K562 (cell line): Measurements from ENCODE around the gene P3H4. TPM values are rescaled to one million over a fixed set of nuclear protein-coding genes. Genes with fewer than 3 reads are reported as not detected.
A peak's percentile ranks its signal among the peaks of the same experiment; 100 is the strongest.

Experiments used
- ATF7 ChIP-seq: fragments of 450-650 bp; IDR thresholded peaks from 2 replicates; pipeline ENCODE4 v1.7.1; 2014; ENCODE audit warnings: mild to moderate bottlenecking, moderate library complexity
- BCL6 ChIP-seq: fragments of 250-450 bp; sonication (Bioruptor Pico); IDR thresholded peaks from 2 replicates; pipeline ENCODE4 v1.4.0; 2020
- CREB1 ChIP-seq, 2 experiments: sonication (generic) in 1 of 2; formaldehyde crosslinking in 1 of 2; IDR thresholded peaks; 2 replicates each; pipeline versions ENCODE4 v1.6.1 to v1.8.0; 2012 to 2022; ENCODE audit warnings: inconsistent platforms in 1 of 2, mild to moderate bottlenecking in 1 of 2, missing genetic modification reagents in 1 of 2, moderate library complexity in 1 of 2
- CSDE1 ChIP-seq, 2 experiments: fragments of 450-650 bp; IDR thresholded peaks; 2 replicates each; pipeline ENCODE4 v1.6.1; 2016; ENCODE audit warnings: mild to moderate bottlenecking in 1 of 2
- HEY1 ChIP-seq: fragments of 250-450 bp; sonication (Bioruptor Pico); IDR thresholded peaks from 2 replicates; pipeline ENCODE4 v1.5.0; 2020; ENCODE audit warnings: mild to moderate bottlenecking, moderate library complexity, borderline replicate concordance
- KHSRP ChIP-seq: fragments of 450-650 bp; IDR thresholded peaks from 2 replicates; pipeline ENCODE4 v1.6.1; 2017
- NCOA2 ChIP-seq, 2 experiments: fragments of 450-650 bp; IDR thresholded peaks; 2 replicates each; pipeline ENCODE4 v1.6.1; 2018; ENCODE audit warnings: mild to moderate bottlenecking in 2 of 2, moderate library complexity in 1 of 2; ENCODE audit not compliant: partially characterized antibody in 2 of 2
- RBM22 ChIP-seq: fragments of 200-400 bp; formaldehyde crosslinking; IDR thresholded peaks from 2 replicates; pipeline ENCODE4 v1.6.1; 2018; ENCODE audit warnings: low read length, low read depth; ENCODE audit not compliant: poor library complexity, severe bottlenecking
- TBL1XR1 ChIP-seq, 2 experiments: IDR thresholded peaks; 2 replicates each; pipeline ENCODE4 v1.6.1; 2012; ENCODE audit warnings: improper control_type of control experiment in 2 of 2, low read length in 2 of 2, mild to moderate bottlenecking in 1 of 2
- ZNF121 ChIP-seq: sonication (generic); formaldehyde crosslinking; conservative IDR thresholded peaks from 2 replicates; pipeline ENCODE4 v1.8.0; 2022; ENCODE audit warnings: missing genetic modification reagents
- ZNF124 ChIP-seq: sonication (generic); formaldehyde crosslinking; IDR thresholded peaks from 2 replicates; pipeline ENCODE4 v1.8.1; 2022; ENCODE audit warnings: missing genetic modification reagents
- ZNF197 ChIP-seq: fragments of 200-800 bp; sonication (Bioruptor generic); IDR thresholded peaks from 2 replicates; pipeline ENCODE4 v1.6.1; 2016; ENCODE audit warnings: low read depth, missing genetic modification characterization, missing compliant biosample characterization
- ZNF274 ChIP-seq: IDR thresholded peaks from 2 replicates; pipeline ENCODE4 v1.6.1; 2011; ENCODE audit warnings: low read depth, mild to moderate bottlenecking, low read length, moderate library complexity, borderline replicate concordance
- ZNF764 ChIP-seq: fragments of 250-450 bp; sonication (Bioruptor Pico); IDR thresholded peaks from 2 replicates; pipeline ENCODE4 v1.4.0; 2020; ENCODE audit warnings: low read depth, mild to moderate bottlenecking, moderate library complexity
- polyA plus RNA-seq, 8 experiments: library from polyadenylated mRNA; depleted of rRNA in 4 of 8; stranded (reverse) in 5 of 8; unstranded in 3 of 8; fragments of >200 nt; fragmentation: Nextera tagmentation in 2 of 8; fragmentation: Illumina TruSeq in 1 of 8; extraction: Ambion mirVana in 2 of 8; extraction: Trizol in 1 of 8; gene quantifications; 2 replicates each; pipeline versions ENCODE4 v1.2.1 to v1.2.3, GENCODE V29; 2011 to 2014; ENCODE audit warnings: inconsistent platforms in 1 of 8, missing spikeins in 1 of 8
- total RNA-seq, 7 experiments: library from RNA; depleted of rRNA in 6 of 7; stranded (reverse); fragments of >200 nt in 6 of 7; fragmentation: Illumina TruSeq in 2 of 7; extraction: Trizol in 2 of 7; gene quantifications; 2 replicates each; pipeline versions ENCODE4 v1.2.1 to v1.2.3, GENCODE V29; 2011 to 2021; ENCODE audit warnings: low replicate concordance in 1 of 7
- TF ChIP-seq, protein P1 (sequence below): sonication (generic); formaldehyde crosslinking; IDR thresholded peaks from 2 replicates; pipeline ENCODE4 v1.8.0; 2022; ENCODE audit warnings: mild to moderate bottlenecking, missing genetic modification reagents
- TF ChIP-seq, protein P2 (sequence below): fragments of 250-450 bp; sonication (Bioruptor Pico); IDR thresholded peaks from 2 replicates; pipeline ENCODE4 v1.4.0; 2020; ENCODE audit warnings: mild to moderate bottlenecking, moderate library complexity, borderline replicate concordance
- TF ChIP-seq, protein P3 (sequence below), 2 experiments: fragments of 450-650 bp; IDR thresholded peaks; 2 replicates each; pipeline ENCODE4 v1.6.1; 2018; ENCODE audit warnings: mild to moderate bottlenecking in 2 of 2, low read depth in 1 of 2; ENCODE audit not compliant: partially characterized antibody in 2 of 2
- TF ChIP-seq, protein P4 (sequence below): sonication (generic); formaldehyde crosslinking; IDR thresholded peaks from 2 replicates; pipeline ENCODE4 v1.8.1; 2023; ENCODE audit warnings: mild to moderate bottlenecking, missing genetic modification reagents, moderate library complexity

Gene P3H4
- total and polyA plus RNA-seq, 9 of the 15 experiments (the other 6 are each of a cell fraction or from before 2014, with no cell fraction given), result 0.10 to 3.7 (median 1.0) TPM

DNA sequence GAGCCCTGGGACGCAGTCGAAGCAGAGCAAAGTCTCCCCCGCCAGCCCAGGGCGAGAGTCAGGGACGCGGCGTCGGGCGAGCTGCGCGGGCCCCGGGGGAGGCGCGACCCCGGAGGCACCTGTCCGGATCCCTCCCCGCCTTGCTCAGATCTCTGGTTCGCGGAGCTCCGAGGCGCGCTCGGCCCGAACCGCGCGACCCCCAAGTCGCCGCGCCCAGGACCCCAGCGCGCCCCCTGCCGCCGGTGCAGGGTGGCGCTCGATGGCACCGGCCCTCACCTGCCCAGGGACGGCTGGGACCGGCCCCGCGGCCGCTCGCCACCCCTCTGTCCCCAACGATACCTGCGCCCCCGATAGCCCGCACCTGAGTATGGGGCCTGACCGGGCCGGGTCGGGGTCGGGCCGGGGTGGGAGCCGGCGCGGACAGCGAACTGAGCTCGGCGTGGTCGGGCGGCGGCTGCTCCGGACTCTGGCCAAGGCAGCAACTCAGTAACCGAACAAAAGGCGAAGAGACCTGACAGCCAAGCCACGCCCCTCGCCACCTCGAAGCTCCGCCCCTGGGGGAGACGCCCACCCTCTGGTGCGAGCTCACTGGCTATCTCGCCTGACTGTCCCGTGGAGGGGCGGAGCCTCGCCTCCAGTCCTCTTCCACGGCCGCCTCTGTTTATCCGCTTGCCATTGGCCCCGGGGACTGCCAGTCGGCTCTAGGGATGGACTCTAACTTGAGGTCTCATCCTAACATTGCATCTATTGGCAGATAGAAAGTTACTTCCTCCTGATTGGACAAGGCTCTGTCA lies 25.3 kb downstream of the P3H4 start, which contains the start of gene JUP (continued):
- TF ChIP-seq TBL1XR1 (IDR thresholded peaks at IDR 0.05; ENCODE audit: low read length in 2 of 2) (no peak), CREB1 (IDR thresholded peaks at IDR 0.05) (0 out of 2 replicates have a peak, but pooled peaks have one; percentile 43), CREB1 (CRISPR knock-in tag; IDR thresholded peaks at IDR 0.05) (peak; percentile 50; the same call in 1 of the 2 replicates), KHSRP (no peak), ZNF121 (CRISPR knock-in tag) (peak; percentile 86), ATF7 (peak; percentile 73), ZNF764 (CRISPR knock-in tag) (no peak), BCL6 (CRISPR knock-in tag) (no peak), ZNF124 (CRISPR knock-in tag) (no peak), RBM22 (peak; percentile 66), ZNF274 (no peak), NCOA2 (IDR thresholded peaks at IDR 0.05; ENCODE audit: partially characterized antibody in 2 of 2) (no peak), CSDE1 (IDR thresholded peaks at IDR 0.05) (no peak), HEY1 (CRISPR knock-in tag) (no peak), ZNF197 (CRISPR knock-in tag) (no peak)
- TF ChIP-seq, protein P1, sequence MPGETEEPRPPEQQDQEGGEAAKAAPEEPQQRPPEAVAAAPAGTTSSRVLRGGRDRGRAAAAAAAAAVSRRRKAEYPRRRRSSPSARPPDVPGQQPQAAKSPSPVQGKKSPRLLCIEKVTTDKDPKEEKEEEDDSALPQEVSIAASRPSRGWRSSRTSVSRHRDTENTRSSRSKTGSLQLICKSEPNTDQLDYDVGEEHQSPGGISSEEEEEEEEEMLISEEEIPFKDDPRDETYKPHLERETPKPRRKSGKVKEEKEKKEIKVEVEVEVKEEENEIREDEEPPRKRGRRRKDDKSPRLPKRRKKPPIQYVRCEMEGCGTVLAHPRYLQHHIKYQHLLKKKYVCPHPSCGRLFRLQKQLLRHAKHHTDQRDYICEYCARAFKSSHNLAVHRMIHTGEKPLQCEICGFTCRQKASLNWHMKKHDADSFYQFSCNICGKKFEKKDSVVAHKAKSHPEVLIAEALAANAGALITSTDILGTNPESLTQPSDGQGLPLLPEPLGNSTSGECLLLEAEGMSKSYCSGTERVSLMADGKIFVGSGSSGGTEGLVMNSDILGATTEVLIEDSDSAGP (CRISPR knock-in tag), result no peak
- TF ChIP-seq, protein P2, sequence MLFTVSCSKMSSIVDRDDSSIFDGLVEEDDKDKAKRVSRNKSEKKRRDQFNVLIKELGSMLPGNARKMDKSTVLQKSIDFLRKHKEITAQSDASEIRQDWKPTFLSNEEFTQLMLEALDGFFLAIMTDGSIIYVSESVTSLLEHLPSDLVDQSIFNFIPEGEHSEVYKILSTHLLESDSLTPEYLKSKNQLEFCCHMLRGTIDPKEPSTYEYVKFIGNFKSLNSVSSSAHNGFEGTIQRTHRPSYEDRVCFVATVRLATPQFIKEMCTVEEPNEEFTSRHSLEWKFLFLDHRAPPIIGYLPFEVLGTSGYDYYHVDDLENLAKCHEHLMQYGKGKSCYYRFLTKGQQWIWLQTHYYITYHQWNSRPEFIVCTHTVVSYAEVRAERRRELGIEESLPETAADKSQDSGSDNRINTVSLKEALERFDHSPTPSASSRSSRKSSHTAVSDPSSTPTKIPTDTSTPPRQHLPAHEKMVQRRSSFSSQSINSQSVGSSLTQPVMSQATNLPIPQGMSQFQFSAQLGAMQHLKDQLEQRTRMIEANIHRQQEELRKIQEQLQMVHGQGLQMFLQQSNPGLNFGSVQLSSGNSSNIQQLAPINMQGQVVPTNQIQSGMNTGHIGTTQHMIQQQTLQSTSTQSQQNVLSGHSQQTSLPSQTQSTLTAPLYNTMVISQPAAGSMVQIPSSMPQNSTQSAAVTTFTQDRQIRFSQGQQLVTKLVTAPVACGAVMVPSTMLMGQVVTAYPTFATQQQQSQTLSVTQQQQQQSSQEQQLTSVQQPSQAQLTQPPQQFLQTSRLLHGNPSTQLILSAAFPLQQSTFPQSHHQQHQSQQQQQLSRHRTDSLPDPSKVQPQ (CRISPR knock-in tag), result no peak
- TF ChIP-seq, protein P3, sequence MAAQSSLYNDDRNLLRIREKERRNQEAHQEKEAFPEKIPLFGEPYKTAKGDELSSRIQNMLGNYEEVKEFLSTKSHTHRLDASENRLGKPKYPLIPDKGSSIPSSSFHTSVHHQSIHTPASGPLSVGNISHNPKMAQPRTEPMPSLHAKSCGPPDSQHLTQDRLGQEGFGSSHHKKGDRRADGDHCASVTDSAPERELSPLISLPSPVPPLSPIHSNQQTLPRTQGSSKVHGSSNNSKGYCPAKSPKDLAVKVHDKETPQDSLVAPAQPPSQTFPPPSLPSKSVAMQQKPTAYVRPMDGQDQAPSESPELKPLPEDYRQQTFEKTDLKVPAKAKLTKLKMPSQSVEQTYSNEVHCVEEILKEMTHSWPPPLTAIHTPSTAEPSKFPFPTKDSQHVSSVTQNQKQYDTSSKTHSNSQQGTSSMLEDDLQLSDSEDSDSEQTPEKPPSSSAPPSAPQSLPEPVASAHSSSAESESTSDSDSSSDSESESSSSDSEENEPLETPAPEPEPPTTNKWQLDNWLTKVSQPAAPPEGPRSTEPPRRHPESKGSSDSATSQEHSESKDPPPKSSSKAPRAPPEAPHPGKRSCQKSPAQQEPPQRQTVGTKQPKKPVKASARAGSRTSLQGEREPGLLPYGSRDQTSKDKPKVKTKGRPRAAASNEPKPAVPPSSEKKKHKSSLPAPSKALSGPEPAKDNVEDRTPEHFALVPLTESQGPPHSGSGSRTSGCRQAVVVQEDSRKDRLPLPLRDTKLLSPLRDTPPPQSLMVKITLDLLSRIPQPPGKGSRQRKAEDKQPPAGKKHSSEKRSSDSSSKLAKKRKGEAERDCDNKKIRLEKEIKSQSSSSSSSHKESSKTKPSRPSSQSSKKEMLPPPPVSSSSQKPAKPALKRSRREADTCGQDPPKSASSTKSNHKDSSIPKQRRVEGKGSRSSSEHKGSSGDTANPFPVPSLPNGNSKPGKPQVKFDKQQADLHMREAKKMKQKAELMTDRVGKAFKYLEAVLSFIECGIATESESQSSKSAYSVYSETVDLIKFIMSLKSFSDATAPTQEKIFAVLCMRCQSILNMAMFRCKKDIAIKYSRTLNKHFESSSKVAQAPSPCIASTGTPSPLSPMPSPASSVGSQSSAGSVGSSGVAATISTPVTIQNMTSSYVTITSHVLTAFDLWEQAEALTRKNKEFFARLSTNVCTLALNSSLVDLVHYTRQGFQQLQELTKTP (IDR thresholded peaks at IDR 0.05; ENCODE audit: low read depth in 1 of 2, partially characterized antibody in 2 of 2), result no peak
- TF ChIP-seq, protein P4, sequence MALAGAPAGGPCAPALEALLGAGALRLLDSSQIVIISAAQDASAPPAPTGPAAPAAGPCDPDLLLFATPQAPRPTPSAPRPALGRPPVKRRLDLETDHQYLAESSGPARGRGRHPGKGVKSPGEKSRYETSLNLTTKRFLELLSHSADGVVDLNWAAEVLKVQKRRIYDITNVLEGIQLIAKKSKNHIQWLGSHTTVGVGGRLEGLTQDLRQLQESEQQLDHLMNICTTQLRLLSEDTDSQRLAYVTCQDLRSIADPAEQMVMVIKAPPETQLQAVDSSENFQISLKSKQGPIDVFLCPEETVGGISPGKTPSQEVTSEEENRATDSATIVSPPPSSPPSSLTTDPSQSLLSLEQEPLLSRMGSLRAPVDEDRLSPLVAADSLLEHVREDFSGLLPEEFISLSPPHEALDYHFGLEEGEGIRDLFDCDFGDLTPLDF, result no peak
